Stimulated activated CD4-positive, alpha-beta T cell treated with anti-CD3 and anti-CD28 coated beads, Interleukin-4, amount 100 ng/mL, for 4 hours (primary cell): ENCODE data around the gene VIPAS39.
"Not testable (repeated sequence)": the region's sequence is repeated elsewhere in the genome, so short reads cannot be mapped to it uniquely, and the experiment has no call there.

Experiments used
- DNase-seq, 2 experiments: peaks; one replicate each; pipeline ENCODE4 v3.0.0-alpha.2; 2020

VIPAS39 gene

GRCh38 chr14:77469539-77469938 is 12.1 kb upstream of the VIPAS39 start:
- DNase-seq = no peak

- no peak for DNase-seq
Observed at GRCh38 chr14:77469067-77469505, 11.7 kb upstream of the VIPAS39 start.

GRCh38 chr14:77467801-77468200 is 10.4 kb upstream of the VIPAS39 start:
- no peak for DNase-seq

- peak; percentile 44 to 46 for DNase-seq
Observed at GRCh38 chr14:77459072-77459723, 1.8 kb upstream of the VIPAS39 start.

GRCh38 chr14:77458249-77458950 is 999 bp upstream of the VIPAS39 start:
- DNase-seq = peak; percentile 18 to 19

GRCh38 chr14:77457115-77457521 is 283 bp downstream of the VIPAS39 start:
- peak in 1 of 2 experiments; percentile 1 for DNase-seq

GRCh38 chr14:77455966-77456640 is 1.3 kb downstream of the VIPAS39 start:
- DNase-seq = no peak

- DNase-seq = no peak
Observed at GRCh38 chr14:77442196-77442595, 15.2 kb downstream of the VIPAS39 start.

GRCh38 chr14:77439861-77440260 is 17.5 kb downstream of the VIPAS39 start:
- DNase-seq = no peak

GRCh38 chr14:77438596-77438995 is 18.8 kb downstream of the VIPAS39 start:
- DNase-seq = no peak

GRCh38 chr14:77436042-77436441 is 21.4 kb downstream of the VIPAS39 start:
- no peak for DNase-seq

- DNase-seq = no peak
Observed at GRCh38 chr14:77426396-77426795, 31.0 kb downstream of the VIPAS39 start.

GRCh38 chr14:77424862-77425261 is 32.5 kb downstream of the VIPAS39 start:
- no peak for DNase-seq

- no peak for DNase-seq
Observed at GRCh38 chr14:77423423-77423822, 34.0 kb downstream of the VIPAS39 start, which contains the start of gene NOXRED1. Gene NOXRED1, minus strand, starts transcription at chr14:77423523. Its CDS starts 634 bp downstream, at chr14:77422889.

- no peak for DNase-seq
Observed at GRCh38 chr14:77421201-77421600, 36.2 kb downstream of the VIPAS39 start.

GRCh38 chr14:77416836-77417235 is 40.6 kb downstream of the VIPAS39 start:
- no peak for DNase-seq

- not testable (repeated sequence) for DNase-seq
Observed at GRCh38 chr14:77416098-77416497, 41.3 kb downstream of the VIPAS39 start.

GRCh38 chr14:77415403-77416030 is 41.9 kb downstream of the VIPAS39 start:
- DNase-seq = not testable (repeated sequence)

- DNase-seq = no peak
Observed at GRCh38 chr14:77409131-77409533, 48.3 kb downstream of the VIPAS39 start.

- no peak for DNase-seq
Observed at GRCh38 chr14:77407158-77407557, 50.2 kb downstream of the VIPAS39 start.

GRCh38 chr14:77406718-77407117 is 50.7 kb downstream of the VIPAS39 start:
- DNase-seq = no peak

- no peak for DNase-seq
Observed at GRCh38 chr14:77406086-77406485, 51.3 kb downstream of the VIPAS39 start.

GRCh38 chr14:77403768-77404167 is 53.6 kb downstream of the VIPAS39 start:
- no peak for DNase-seq
